ENCODE measurements around the gene GPHA2.

Gene GPHA2

DNA sequence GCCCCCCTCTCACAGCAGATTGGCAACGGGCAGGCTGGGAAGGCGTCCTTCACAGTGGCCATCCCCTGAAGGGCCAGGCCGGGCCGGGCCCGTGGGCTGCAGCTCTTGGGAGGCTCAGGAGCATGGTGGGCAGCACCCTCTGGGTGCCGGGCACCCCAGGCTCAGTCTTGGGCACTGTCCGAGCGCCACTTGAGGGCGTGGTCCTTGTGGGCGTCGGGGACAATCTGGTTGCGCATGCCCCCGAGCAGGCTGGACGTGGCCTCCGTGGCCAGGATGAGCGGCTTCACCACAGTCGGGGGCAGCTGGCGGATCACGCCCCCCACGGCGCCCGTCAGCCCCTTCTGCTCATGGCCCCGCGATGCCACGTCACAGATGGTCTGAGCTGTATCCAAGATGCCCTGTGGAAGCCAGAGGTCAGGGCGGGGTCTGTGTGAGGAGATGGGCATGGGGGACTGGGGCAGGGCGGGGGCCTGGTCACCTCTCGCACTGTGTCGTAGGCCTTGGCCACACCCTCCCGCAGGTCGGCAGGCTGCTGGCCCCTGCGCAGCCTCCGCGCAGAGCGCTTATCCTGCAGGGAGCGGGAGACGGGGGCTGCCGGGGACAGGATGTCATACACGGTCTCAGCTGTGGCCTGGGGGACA lies 40.8 kb downstream of the GPHA2 start:
- Histone ChIP-seq H3K27me3 (replicated peaks; ENCODE audit: control insufficient read depth, insufficient read depth, low read length) (no peaks in the 10 kb centered on the region), H3K4me1 (ENCODE audit: control insufficient read depth, insufficient read depth, low read length) (no peaks in the 10 kb centered on the region), H3K9me3 (ENCODE audit: control insufficient read depth, low read length) (no peaks in the 10 kb centered on the region), H3K4me3 (ENCODE audit: low read length) (no peak overlapping the region), H3K9ac (ENCODE audit: low read length) (no peak overlapping the region), H3K36me3 (ENCODE audit: control insufficient read depth, insufficient read depth, low read length, severe bottlenecking) (peaks cover 30% of the 10 kb centered on the region)
- DNase-seq (ENCODE audit: low read depth), result no peak

DNA sequence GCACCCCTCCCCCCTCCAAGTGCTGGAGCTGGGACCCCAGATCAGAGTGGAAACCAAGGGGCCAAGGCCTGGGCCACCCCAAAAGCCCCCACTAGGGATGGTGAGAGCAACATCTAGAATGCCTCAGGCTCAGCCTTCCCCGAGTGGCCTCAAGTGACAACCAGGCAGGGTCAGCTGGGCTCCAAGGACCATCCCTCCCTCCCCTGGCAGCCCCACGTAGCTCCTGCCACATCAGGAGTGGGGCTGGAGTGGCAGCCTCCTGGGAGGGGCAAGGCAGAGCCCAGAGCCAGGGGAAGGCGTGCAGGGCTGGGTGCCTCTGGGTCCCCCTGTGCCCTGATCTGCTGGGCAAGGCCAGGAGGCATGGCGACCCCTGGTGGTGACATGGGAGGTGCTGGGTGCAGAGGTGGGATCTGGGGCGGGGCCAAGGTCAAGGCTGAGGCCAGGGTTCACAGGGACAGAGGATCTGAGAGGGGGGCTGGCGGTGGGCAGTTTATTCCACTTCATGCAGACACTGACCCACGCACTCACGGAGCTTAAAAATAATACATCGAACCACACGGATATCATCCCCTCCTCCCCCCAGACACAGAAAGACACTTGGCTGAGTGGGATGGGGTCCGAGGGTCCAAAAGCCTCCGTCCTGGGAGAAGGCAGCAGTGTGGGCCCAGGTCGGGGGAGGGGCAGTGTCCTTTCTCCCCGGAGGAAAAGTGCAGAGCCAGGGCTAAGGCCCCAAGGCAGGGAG lies 41.5 kb downstream of the GPHA2 start:
- H3K9me3 ChIP-seq (ENCODE audit: control insufficient read depth, low read length), result no peaks in the 10 kb centered on the region
- H3K4me3 ChIP-seq (ENCODE audit: low read length), result no peak overlapping the region
- H3K36me3 ChIP-seq (ENCODE audit: control insufficient read depth, insufficient read depth, low read length, severe bottlenecking), result peaks cover 26% of the 10 kb centered on the region
- H3K27me3 ChIP-seq (replicated peaks; ENCODE audit: control insufficient read depth, insufficient read depth, low read length), result no peaks in the 10 kb centered on the region
- H3K9ac ChIP-seq (ENCODE audit: low read length), result no peak overlapping the region
- H3K4me1 ChIP-seq (ENCODE audit: control insufficient read depth, insufficient read depth, low read length), result no peaks in the 10 kb centered on the region
- peak; percentile 84 for DNase-seq (ENCODE audit: low read depth)

DNA sequence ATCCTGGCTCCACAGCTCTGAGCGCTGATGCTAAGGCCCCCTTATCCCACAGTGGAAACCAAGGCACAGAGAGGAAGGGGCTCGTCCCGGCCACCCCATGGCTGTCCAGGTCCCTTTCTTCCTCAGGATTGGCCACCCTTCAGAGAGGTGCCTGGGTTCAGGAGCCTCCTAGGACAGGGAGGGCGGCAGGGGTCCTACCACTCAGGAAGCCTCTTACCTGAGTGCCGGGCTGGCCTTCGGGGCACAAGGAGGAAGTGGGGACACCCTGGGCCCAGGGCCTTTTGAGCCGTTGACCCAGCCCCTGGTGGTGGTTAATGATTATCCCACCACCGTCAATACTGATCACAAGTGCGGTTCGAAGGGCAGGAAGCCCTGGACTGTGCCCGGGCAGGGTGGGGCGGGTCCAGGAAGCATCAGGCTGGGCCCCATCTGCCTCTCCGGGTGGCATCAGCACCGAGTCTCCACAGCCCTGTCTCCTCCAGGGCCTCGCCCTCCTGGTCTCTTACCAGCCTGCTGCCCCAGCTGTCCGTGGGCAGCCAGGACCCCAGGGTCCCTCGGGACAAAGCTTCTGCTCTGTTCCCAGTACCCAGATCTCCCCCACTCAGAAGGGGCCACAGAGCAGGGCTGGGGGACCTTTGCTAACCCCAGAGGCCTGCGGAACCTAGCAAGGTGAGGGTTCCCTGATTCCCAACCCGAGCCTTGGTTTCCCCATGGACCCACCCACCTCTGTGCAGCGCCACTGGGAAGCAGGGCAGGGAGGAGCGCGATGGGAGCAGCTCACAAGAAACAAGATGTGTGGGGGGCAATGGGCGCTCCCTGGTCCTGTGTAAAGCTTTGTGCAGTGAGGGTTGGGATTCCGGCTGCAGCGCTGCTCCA lies 42.3 kb downstream of the GPHA2 start:
- Histone ChIP-seq H3K9ac (ENCODE audit: low read length) (no peak overlapping the region), H3K36me3 (ENCODE audit: control insufficient read depth, insufficient read depth, low read length, severe bottlenecking) (peaks cover 21% of the 10 kb centered on the region), H3K4me3 (ENCODE audit: low read length) (no peak overlapping the region), H3K9me3 (ENCODE audit: control insufficient read depth, low read length) (no peaks in the 10 kb centered on the region), H3K27me3 (replicated peaks; ENCODE audit: control insufficient read depth, insufficient read depth, low read length) (no peaks in the 10 kb centered on the region), H3K4me1 (ENCODE audit: control insufficient read depth, insufficient read depth, low read length) (no peaks in the 10 kb centered on the region)
- no peak for DNase-seq (ENCODE audit: low read depth)

DNA sequence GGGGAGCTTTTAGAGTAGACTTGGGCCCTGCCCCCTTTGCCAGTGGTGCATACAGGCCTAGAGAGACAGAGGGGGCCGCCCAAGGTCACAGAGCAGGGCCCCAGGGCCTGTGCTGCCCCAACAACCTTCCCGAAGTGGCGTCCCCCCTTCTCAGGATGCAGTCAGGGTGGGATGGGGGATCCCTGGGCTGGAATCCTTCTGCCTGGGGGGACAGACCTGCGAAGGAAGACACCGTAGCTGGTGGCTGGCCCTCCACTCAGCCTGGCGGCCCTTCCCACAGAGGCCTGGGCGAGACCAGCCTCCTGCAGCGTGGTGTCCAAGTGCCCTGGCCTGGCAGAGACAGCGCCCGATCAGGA lies 42.9 kb downstream of the GPHA2 start:
- Histone ChIP-seq H3K9me3 (ENCODE audit: control insufficient read depth, low read length) (no peaks in the 10 kb centered on the region), H3K4me1 (ENCODE audit: control insufficient read depth, insufficient read depth, low read length) (no peaks in the 10 kb centered on the region), H3K9ac (ENCODE audit: low read length) (no peak overlapping the region), H3K36me3 (ENCODE audit: control insufficient read depth, insufficient read depth, low read length, severe bottlenecking) (peaks cover 16% of the 10 kb centered on the region), H3K27me3 (replicated peaks; ENCODE audit: control insufficient read depth, insufficient read depth, low read length) (no peaks in the 10 kb centered on the region), H3K4me3 (ENCODE audit: low read length) (no peak overlapping the region)
- DNase-seq (ENCODE audit: low read depth), result no peak

DNA sequence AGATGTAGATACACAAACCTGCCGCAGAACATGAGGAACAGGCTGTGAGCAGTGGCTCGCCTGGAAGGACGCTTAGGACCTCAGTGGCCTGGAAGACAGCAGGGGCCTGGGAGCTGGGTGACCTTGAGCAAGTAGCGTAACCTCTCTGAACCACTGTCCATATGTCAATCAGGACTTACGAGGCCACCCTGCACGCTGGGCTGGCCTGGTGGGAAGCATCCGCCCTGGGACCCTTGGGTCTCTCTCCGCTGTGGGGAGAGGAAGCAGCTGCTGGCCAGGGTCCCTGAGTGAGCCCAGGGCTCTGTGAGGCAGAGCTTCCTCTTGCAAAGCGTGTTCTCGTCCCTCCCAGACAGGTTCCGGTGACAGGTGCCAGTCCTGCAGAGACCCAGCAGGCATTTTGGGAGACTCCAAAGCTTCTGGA lies 43.3 kb downstream of the GPHA2 start:
- Histone ChIP-seq H3K4me3 (ENCODE audit: low read length) (no peak overlapping the region), H3K9ac (ENCODE audit: low read length) (no peak overlapping the region), H3K27me3 (replicated peaks; ENCODE audit: control insufficient read depth, insufficient read depth, low read length) (no peaks in the 10 kb centered on the region), H3K4me1 (ENCODE audit: control insufficient read depth, insufficient read depth, low read length) (peaks cover 4% of the 10 kb centered on the region), H3K36me3 (ENCODE audit: control insufficient read depth, insufficient read depth, low read length, severe bottlenecking) (peaks cover 13% of the 10 kb centered on the region), H3K9me3 (ENCODE audit: control insufficient read depth, low read length) (no peaks in the 10 kb centered on the region)
- no peak for DNase-seq (ENCODE audit: low read depth)

DNA sequence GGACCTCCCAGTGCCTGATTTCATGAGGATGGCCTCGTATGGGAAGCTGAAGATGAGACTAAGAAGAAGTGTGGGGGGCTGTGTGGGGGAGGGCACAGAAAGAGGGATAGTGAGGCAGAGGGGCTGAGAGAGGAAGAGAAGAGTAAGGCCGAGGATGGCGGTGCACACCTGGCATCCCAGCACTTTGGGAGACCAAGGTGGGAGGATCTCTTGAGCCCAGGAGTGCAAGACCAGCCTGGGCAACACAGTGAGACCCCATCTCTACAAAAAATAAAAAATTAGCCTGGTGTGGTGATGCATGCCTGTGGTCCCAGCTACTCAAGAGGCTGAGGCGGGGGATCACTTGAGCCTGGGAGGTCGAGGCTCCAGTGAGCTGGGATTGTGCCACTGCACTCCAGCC lies 43.8 kb downstream of the GPHA2 start:
- Histone ChIP-seq H3K4me1 (ENCODE audit: control insufficient read depth, insufficient read depth, low read length) (peaks cover 6% of the 10 kb centered on the region), H3K27me3 (replicated peaks; ENCODE audit: control insufficient read depth, insufficient read depth, low read length) (no peaks in the 10 kb centered on the region), H3K4me3 (ENCODE audit: low read length) (no peak overlapping the region), H3K9me3 (ENCODE audit: control insufficient read depth, low read length) (no peaks in the 10 kb centered on the region), H3K9ac (ENCODE audit: low read length) (no peak overlapping the region), H3K36me3 (ENCODE audit: control insufficient read depth, insufficient read depth, low read length, severe bottlenecking) (peaks cover 8% of the 10 kb centered on the region)
- no peak for DNase-seq (ENCODE audit: low read depth)

DNA sequence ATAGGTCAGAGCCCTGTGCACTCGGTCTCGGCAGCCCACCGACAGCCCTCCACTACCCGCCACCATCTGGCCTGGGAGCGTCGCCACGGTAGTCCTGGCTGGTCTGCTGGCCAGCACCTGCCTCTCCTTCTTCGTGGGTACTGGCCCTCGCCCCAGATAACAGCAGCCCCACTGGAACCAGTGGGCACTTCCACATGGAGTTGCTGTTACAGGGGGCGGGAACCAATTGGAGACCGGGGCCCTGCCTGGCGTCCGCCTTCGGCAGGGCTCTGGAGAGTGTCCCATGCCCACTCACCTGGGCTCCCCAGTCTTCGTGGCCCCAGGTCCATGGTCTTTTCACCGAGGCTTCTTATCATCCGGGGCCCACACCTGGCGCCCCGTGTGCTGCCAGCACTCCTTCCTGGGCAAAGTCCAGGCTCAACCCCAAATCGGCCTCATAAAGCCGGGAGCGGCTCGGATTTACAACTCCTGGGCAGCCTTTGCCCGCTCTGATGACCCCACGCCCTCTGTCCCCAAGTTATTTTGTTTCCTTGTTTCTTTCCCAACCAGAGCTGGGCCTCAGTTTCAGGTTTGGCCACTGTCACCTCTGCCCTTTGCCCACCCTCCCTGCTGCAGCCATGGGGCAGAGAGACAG lies 44.4 kb downstream of the GPHA2 start:
- Histone ChIP-seq H3K4me3 (ENCODE audit: low read length) (no peak overlapping the region), H3K9me3 (ENCODE audit: control insufficient read depth, low read length) (no peaks in the 10 kb centered on the region)
- DNase-seq (ENCODE audit: low read depth), result no peak

DNA sequence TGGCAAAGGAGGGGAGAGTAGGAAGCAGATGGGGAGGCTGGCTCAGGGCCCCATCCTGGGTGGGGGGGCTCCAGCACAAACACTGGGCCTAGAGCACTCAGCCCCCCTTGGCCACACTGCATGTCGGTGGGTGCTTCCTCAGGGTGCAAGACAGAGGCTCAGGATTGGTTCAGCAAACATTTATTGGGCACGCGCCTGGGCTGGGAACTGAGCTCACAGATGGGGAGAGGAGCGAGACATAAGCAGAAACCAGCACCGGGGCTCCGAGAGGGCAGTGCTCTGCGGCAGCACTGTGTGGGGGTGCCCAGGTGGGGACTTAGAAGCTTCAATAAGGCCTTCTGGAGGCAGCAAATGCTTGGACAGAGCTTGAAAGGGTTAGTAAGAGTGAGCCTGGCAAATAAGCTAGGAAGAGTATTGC lies 45.2 kb downstream of the GPHA2 start:
- Histone ChIP-seq H3K4me3 (ENCODE audit: low read length) (no peak overlapping the region), H3K27me3 (replicated peaks; ENCODE audit: control insufficient read depth, insufficient read depth, low read length) (no peaks in the 10 kb centered on the region), H3K4me1 (ENCODE audit: control insufficient read depth, insufficient read depth, low read length) (peaks cover 14% of the 10 kb centered on the region), H3K36me3 (ENCODE audit: control insufficient read depth, insufficient read depth, low read length, severe bottlenecking) (peaks cover under 1% of the 10 kb centered on the region), H3K9ac (ENCODE audit: low read length) (no peak overlapping the region), H3K9me3 (ENCODE audit: control insufficient read depth, low read length) (no peaks in the 10 kb centered on the region)
- no peak for DNase-seq (ENCODE audit: low read depth)

More for the DNA sequence above, 44.4 kb downstream of the GPHA2 start:
- Histone ChIP-seq H3K27me3 (replicated peaks; ENCODE audit: control insufficient read depth, insufficient read depth, low read length) (no peaks in the 10 kb centered on the region), H3K4me1 (ENCODE audit: control insufficient read depth, insufficient read depth, low read length) (peaks cover 6% of the 10 kb centered on the region), H3K36me3 (ENCODE audit: control insufficient read depth, insufficient read depth, low read length, severe bottlenecking) (peaks cover 5% of the 10 kb centered on the region), H3K9ac (ENCODE audit: low read length) (no peak overlapping the region)

DNA sequence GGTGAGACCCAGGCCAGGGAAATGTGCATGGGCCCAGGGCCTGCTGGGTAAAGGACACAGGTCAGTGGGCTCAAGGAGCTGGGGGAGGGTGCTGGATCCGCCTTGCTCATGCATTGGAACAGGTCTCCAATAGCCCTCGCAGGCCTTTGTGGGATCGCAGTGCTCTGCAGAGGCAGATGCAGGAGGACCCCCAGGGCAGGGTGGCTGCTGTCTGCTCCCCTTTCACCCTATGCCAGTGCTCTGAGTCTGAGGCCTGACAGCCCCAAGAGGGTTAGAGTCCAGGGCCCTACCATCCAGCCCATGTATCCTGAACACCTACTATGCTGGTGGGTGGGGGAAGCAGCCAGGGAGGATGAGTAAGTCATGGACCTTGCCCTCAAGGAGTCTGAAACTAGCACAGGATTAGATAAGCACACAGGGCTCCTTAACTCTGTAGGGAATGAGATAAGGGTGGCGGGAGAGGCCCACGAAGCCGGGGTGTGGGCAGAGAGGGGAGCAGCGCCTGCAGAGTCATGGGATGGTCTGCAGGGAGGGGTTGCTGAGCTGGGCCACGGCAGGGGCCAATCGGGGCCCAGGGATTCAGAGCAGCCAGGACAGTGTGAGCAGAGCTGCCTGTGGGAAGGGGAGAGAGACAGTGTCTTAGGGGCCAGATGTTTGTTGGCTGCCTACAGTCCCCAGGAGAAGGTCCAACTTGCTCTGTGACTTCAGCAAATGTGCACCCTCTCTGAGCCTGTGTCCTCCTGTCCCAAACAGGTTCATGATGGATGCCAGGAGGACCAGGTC lies 46.8 kb downstream of the GPHA2 start:
- H3K4me1 ChIP-seq (ENCODE audit: control insufficient read depth, insufficient read depth, low read length), result peaks cover 17% of the 10 kb centered on the region
- DNase-seq (ENCODE audit: low read depth), result no peak
- H3K4me3 ChIP-seq (ENCODE audit: low read length), result no peak overlapping the region
- H3K36me3 ChIP-seq (ENCODE audit: control insufficient read depth, insufficient read depth, low read length, severe bottlenecking), result no peaks in the 10 kb centered on the region
- H3K27me3 ChIP-seq (replicated peaks; ENCODE audit: control insufficient read depth, insufficient read depth, low read length), result no peaks in the 10 kb centered on the region
- H3K9ac ChIP-seq (ENCODE audit: low read length), result no peak overlapping the region
- no peaks in the 10 kb centered on the region for H3K9me3 ChIP-seq (ENCODE audit: control insufficient read depth, low read length)

DNA sequence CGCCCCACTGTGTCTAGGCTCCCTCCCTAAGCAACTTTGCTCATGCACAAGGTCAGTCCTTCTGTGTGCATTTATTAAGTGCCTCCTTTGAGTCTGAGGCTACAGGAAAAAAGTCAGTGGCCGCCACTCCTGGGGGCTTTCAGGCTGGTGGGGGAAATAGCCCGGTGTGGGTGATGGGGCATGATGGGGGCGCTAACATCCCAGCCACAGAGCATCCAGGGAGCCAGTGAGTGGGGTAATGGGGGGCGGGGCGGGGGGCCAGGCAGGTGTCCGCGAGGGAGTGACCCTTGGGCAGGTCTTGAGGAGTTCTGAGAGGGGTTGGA lies 47.3 kb downstream of the GPHA2 start:
- Histone ChIP-seq H3K9ac (ENCODE audit: low read length) (peak overlapping the region; percentile 50), H3K4me3 (ENCODE audit: low read length) (no peak overlapping the region), H3K27me3 (replicated peaks; ENCODE audit: control insufficient read depth, insufficient read depth, low read length) (no peaks in the 10 kb centered on the region), H3K4me1 (ENCODE audit: control insufficient read depth, insufficient read depth, low read length) (peaks cover 17% of the 10 kb centered on the region), H3K9me3 (ENCODE audit: control insufficient read depth, low read length) (no peaks in the 10 kb centered on the region), H3K36me3 (ENCODE audit: control insufficient read depth, insufficient read depth, low read length, severe bottlenecking) (no peaks in the 10 kb centered on the region)
- DNase-seq (ENCODE audit: low read depth), result no peak

Measured in adipocyte (in vitro differentiated cells).